C1 segment of cervical spinal cord (tissue), 14 donors: ENCODE results near the gene ANXA10.
"Not testable (repeated sequence)": the region's sequence is repeated elsewhere in the genome, so short reads cannot be mapped to it uniquely, and the experiment has no call there.

Experiments used
- DNase-seq, 14 donors: peaks; one replicate each; lab custom pipeline; 2025; lab: John Stamatoyannopoulos, UW

Gene ANXA10

GRCh38 chr4:168154546-168155277 lies 62.4 kb downstream of the ANXA10 start:
- DNase-seq: no peak

DNA sequence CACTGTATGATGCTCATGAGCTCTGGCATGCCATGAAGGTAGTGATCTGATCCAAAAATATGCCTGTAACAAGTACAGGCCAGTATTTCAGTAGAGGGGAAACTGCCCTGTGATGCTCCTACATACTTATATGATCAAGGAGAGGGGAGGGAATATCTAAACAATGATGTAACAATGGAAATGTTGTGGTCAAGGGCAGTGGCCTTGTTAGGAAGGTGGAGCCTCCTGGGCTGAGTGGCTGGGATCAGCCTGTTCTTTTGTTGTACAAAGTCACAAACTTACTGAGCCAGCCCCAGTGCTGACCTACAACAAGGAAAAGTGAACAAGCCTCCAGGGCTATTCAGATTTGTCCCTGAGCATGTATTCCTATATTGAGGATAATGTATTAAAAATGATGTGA lies 70.3 kb downstream of the ANXA10 start:
- no peak for DNase-seq

GRCh38 chr4:168163106-168163505 lies 70.8 kb downstream of the ANXA10 start:
- no peak for DNase-seq

DNA sequence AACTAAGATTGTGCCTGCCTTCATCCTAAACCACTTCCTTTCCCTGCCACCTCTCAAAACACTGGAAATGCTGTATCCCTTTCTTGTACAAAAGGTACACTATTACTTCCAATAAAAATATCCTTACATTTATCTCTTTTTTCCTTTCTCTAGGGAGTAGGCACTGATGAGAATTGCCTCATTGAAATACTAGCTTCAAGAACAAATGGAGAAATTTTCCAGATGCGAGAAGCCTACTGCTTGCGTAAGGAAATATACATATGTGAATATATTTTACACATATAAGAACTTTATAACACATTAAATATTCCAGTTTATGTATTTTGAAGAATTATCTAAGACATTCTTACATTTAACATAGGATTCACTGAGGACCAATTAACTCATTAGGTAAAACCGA lies 71.7 kb downstream of the ANXA10 start:
- no peak for DNase-seq

GRCh38 chr4:168164915-168165548 lies 72.7 kb downstream of the ANXA10 start:
- DNase-seq: no peak

GRCh38 chr4:168167714-168168284 lies 75.5 kb downstream of the ANXA10 start:
- DNase-seq: no peak

DNA sequence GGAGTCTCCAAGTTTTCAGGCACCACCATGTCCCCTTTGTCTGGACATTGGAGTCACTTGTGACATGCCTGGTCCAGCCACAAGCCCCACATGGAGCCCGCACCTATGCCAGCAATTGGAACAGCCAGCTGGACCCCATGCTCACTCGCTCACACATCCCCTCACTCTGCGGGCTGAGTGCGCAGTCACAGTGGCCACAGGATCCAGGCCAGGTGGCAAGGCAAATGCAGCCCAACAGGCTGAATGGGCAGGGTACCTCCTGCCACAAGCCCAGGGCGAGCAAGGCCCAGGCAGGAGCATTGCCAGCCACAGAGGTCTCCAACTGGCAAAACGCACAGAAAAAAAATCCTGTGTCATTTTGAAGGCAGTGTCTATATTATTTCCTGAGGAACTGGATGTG lies 82.0 kb downstream of the ANXA10 start:
- no peak for DNase-seq

GRCh38 chr4:168177546-168178149 lies 85.3 kb downstream of the ANXA10 start:
- DNase-seq: no peak

DNA sequence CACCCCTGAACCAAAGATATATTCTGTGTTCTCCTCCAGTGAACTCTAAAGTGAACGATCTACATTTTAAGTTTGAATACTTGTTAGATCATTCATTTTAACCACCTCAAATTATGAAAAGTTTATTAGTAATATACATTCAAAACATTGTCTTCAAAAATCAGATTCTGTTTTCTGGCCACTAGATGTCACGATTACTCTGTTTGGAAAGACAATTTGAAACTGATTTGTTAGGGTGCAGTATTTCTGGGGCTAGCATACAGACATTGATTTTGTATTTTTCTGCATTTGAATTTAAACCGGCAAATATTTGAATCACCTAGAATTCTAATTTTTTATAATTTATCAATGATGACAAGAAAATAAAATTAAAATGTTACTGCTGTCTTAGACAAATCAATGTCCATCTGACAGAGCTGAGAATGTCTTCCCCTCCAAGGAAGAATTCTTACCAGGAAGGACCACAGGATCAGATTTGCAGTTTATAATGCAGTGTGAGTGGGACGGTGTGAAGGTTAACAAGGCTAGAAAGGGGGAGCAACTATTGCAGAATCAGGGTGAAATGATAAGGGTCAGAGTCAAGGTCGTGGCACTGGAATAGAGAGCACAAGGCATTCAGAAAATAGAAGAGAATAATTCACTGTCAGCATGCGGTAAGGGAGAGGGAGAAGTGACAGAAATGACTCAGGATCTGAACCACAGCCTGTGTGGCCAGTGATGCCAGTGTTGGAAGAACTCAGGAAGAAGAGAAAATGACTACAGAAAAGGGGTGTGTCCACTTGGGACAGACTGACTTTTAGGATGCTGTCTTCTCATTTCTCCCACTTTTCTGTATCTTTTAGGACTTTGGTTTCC lies 91.6 kb downstream of the ANXA10 start:
- no peak for DNase-seq

GRCh38 chr4:168188754-168189153 lies 96.4 kb downstream of the ANXA10 start:
- DNase-seq: no peak

GRCh38 chr4:168197926-168198325 lies 105.6 kb downstream of the ANXA10 start:
- no peak for DNase-seq

- DNase-seq: no peak
Observed at GRCh38 chr4:168199260-168199957, 107.1 kb downstream of the ANXA10 start.

- DNase-seq: no peak
Observed at GRCh38 chr4:168200685-168201084, 108.3 kb downstream of the ANXA10 start.

DNA sequence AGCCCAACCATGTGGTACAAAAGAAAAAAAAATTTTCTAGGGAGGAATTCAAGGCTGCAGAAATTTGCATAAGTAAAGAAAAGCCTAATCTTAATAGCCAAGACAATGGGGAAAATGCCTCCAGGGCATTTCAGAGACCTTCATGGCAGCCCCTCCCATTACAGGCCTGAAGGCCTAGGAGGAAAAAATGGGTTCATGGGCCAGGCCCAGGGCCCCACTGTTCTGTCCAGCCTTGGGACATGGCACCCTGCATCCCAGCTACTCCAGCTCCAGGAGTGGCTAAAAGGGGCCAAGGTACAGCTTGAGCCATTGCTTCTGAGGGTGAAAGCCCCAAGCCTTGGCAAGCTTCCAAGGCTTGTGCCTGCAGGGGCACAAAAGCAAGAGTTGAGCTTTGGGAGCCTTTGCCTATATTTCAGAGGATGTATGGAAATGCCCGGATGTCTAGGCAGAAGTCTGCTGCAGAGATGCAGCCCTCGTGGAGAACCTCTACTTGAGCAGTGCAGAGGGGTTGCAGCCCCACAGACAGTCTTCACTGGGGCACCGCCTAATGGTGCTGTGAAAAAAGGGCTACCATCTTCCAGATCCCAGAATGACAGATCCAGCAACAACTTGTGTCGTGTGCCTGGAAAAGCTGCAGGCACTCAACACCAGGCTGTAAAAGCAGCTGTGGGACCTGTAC lies 111.0 kb downstream of the ANXA10 start:
- no peak for DNase-seq

GRCh38 chr4:168208957-168209614 lies 116.7 kb downstream of the ANXA10 start:
- no peak for DNase-seq

DNA sequence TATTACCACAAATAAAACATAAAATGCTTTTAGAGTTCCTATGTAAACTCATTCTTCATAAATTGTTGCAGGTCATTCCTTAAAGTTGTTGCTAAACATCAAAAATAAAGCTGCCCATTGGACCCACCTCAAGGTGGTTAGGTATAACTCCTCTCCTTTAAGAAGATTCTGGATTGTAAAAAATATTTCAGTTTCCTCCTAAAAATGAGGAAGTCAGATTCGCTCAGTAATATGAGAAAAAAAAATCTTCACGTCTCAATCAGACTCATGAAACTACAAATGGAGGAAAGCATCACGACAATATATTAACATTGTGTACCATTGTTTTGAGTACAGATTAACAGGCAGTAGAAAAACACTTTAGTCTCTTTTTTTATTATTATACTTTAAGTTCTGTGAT lies 120.3 kb downstream of the ANXA10 start:
- DNase-seq: no peak

DNA sequence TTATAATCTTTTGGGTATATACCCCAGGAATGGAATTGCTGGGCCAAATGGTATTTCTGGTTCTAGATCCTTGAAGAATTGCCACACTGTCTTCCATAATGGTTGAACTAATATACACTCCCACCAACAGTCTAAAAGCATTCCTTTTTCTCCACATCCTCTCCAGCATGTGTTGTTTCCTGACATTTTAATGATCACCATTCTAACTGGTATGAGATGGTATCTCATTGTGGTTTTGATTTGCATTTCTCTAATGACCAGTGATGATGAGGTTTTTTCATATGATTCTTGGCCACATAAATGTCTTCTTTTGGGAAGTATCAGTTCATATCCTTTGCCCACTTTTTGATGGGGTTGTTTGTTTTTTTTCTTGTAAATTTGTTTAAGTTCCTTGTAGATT lies 121.2 kb downstream of the ANXA10 start:
- DNase-seq: not testable (repeated sequence)

- DNase-seq: no peak
Observed at GRCh38 chr4:168218645-168219044, 126.3 kb downstream of the ANXA10 start.

DNA sequence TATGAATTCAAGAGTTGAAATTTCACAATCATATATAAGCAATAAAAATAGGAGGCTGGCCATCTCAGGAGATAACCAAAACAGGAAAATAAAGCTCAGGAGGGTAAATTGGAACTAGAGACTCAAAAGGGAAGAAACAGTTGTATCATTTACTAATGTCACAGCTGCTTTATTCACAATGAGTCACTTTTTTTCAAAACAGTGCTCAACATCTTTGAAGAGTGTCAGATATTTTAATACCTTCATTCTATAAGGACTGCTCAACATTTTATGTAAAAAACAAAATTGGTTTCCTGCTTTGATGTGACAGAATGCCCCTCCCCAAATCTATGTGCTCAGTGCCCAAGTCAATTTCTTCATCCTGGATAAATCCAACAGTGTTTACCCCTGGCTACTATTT lies 128.6 kb downstream of the ANXA10 start:
- DNase-seq: no peak

DNA sequence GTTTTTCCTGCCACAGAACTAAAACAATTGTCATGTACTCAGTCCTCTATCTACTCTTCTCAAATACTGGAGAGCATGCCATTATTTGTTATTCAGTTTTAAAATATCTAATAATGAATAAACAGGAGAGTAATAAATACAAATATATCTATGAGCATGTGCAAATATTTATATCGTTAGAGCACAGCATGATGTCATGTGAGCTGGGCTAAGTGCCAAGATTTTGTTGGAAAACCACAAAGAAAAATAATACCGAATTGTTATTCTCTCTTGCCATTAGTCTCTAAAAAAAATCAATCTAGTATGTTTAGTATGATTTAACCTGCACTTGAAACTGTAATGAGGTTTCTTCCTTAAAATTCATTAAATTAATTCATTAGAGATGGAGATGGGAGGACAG lies 129.0 kb downstream of the ANXA10 start:
- no peak for DNase-seq
